SK-N-SH (cell line): Measurements from ENCODE around the gene UNKL. TPM values are rescaled to one million over a fixed set of nuclear protein-coding genes. Genes with fewer than 3 reads are reported as not detected.

Source experiments
- CTCF ChIA-PET: fragments of 300-600, 350-600 bp; formaldehyde crosslinking; extraction: SDS; loops from one replicate; lab custom pipeline; 2021; lab: Yijun Ruan, JAX
- POLR2A ChIA-PET: fragments of 350-600 bp; sonication (Branson Sonifier 250); formaldehyde crosslinking; extraction: SDS; loops from one replicate; lab custom pipeline; 2020; ENCODE audit warnings: antibody characterized with exemption, inconsistent platforms; lab: Yijun Ruan, JAX
- DNase-seq: peaks from one replicate; pipeline ENCODE4 v3.0.0; 2012
- H2AFZ ChIP-seq: fragments of 200-600 bp; sonication (generic); 2 replicates; pipeline ENCODE4 v1.8.1; 2016; ENCODE audit warnings: antibody characterized with exemption, mild to moderate bottlenecking, low read depth
- H3F3A ChIP-seq: fragments of 200-600 bp; sonication (generic); replicated peaks from 2 replicates; pipeline ENCODE3; 2016; ENCODE audit warnings: antibody characterized with exemption, mild to moderate bottlenecking; ENCODE audit not compliant: insufficient read depth
- H3K27ac ChIP-seq, 2 experiments: fragments of 200-500 bp in 1 of 2; fragments of 200-600 bp in 1 of 2; sonication (Bioruptor generic) in 1 of 2; sonication (generic), shearing (Covaris generic) in 1 of 2; 2 replicates each; pipeline versions ENCODE4 v1.5.1 to v1.6.1; 2014 to 2016; ENCODE audit warnings: low read depth in 2 of 2, inconsistent platforms in 1 of 2, low read length in 1 of 2, mild to moderate bottlenecking in 1 of 2, mixed read lengths in 1 of 2
- H3K27me3 ChIP-seq: fragments of 200-600 bp; sonication (generic), shearing (Covaris generic); 2 replicates; pipeline ENCODE4 v1.6.1; 2016; ENCODE audit warnings: mixed run types; ENCODE audit not compliant: insufficient read depth
- H3K36me3 ChIP-seq, 2 experiments: fragments of 200-500 bp in 1 of 2; fragments of 200-600 bp in 1 of 2; sonication (Bioruptor generic) in 1 of 2; sonication (generic) in 1 of 2; replicated peaks in 1 of 2; 2 replicates each; pipeline versions ENCODE3 to v1.5.1; 2014 to 2016; ENCODE audit warnings: low read length in 1 of 2, mild to moderate bottlenecking in 1 of 2; ENCODE audit not compliant: insufficient read depth in 2 of 2, control insufficient read depth in 1 of 2
- H3K4me1 ChIP-seq, 2 experiments: fragments of 200-500 bp in 1 of 2; fragments of 200-600 bp in 1 of 2; sonication (Bioruptor generic) in 1 of 2; sonication (generic), shearing (Covaris generic) in 1 of 2; 2 replicates each; pipeline versions ENCODE4 v1.5.1 to v1.6.1; 2014 to 2016; ENCODE audit warnings: low read depth in 1 of 2, low read length in 1 of 2, mixed run types in 1 of 2; ENCODE audit not compliant: insufficient read depth in 2 of 2, control insufficient read depth in 1 of 2
- H3K4me2 ChIP-seq: fragments of 200-600 bp; sonication (generic), shearing (Covaris generic); 2 replicates; pipeline ENCODE4 v1.6.1; 2017; ENCODE audit warnings: mixed run types
- H3K4me3 ChIP-seq, 2 experiments: fragments of 200-500 bp in 1 of 2; fragments of 200-600 bp in 1 of 2; sonication (Bioruptor generic) in 1 of 2; sonication (generic), shearing (Covaris generic) in 1 of 2; 2 replicates each; pipeline versions ENCODE4 v1.5.1 to v1.8.1; 2014 to 2016; ENCODE audit warnings: low read depth in 2 of 2, inconsistent platforms in 1 of 2, low read length in 1 of 2, mild to moderate bottlenecking in 1 of 2, mixed read lengths in 1 of 2, moderate library complexity in 1 of 2
- H3K79me2 ChIP-seq: fragments of 200-600 bp; sonication (generic); 2 replicates; pipeline ENCODE4 v1.8.1; 2017; ENCODE audit warnings: mild to moderate bottlenecking; ENCODE audit not compliant: insufficient read depth
- H3K9ac ChIP-seq: fragments of 200-600 bp; sonication (generic); 2 replicates; pipeline ENCODE4 v1.6.1; 2017; ENCODE audit warnings: mixed run types
- H3K9me2 ChIP-seq: fragments of 200-600 bp; sonication (generic); 2 replicates; pipeline ENCODE4 v1.6.1; 2017; ENCODE audit warnings: mixed run types
- H3K9me3 ChIP-seq: fragments of 200-600 bp; sonication (generic); 2 replicates; pipeline ENCODE4 v1.6.1; 2017; ENCODE audit warnings: mixed run types, mild to moderate bottlenecking, moderate library complexity
- H4K20me1 ChIP-seq: fragments of 200-600 bp; sonication (generic); 2 replicates; pipeline ENCODE4 v1.6.1; 2017; ENCODE audit warnings: mild to moderate bottlenecking, mixed run types; ENCODE audit not compliant: insufficient read depth
- CTCF ChIP-seq: fragments of 200-600 bp; sonication (generic); IDR thresholded peaks from 2 replicates; pipeline ENCODE4 v1.6.1; 2017; ENCODE audit warnings: antibody characterized with exemption, mild to moderate bottlenecking, moderate library complexity
- ELF1 ChIP-seq: IDR thresholded peaks from 2 replicates; pipeline ENCODE4 v1.4.0; 2012
- FOXM1 ChIP-seq: IDR thresholded peaks from 2 replicates; pipeline ENCODE4 v1.4.0; 2012; ENCODE audit warnings: low read depth, mild to moderate bottlenecking
- IRF3 ChIP-seq: fragments of 150-350 bp; IDR thresholded peaks from 2 replicates; pipeline ENCODE4 v1.6.1; 2016; ENCODE audit warnings: mild to moderate bottlenecking, low read depth, low read length
- JUND ChIP-seq: IDR thresholded peaks from 2 replicates; pipeline ENCODE4 v1.4.0; 2012
- MAX ChIP-seq: IDR thresholded peaks from 2 replicates; pipeline ENCODE4 v1.4.0; 2012; ENCODE audit warnings: low read depth
- MXI1 ChIP-seq: IDR thresholded peaks from 2 replicates; pipeline ENCODE4 v1.6.1; 2012; ENCODE audit warnings: mild to moderate bottlenecking, low read depth, low read length, improper control_type of control experiment
- NRF1 ChIP-seq: IDR thresholded peaks from 2 replicates; pipeline ENCODE4 v1.6.1; 2012; ENCODE audit warnings: low read depth, mild to moderate bottlenecking, low read length
- POLR2AphosphoS5 ChIP-seq: IDR thresholded peaks from 2 replicates; pipeline ENCODE4 v1.6.1; 2012; ENCODE audit warnings: low read depth, low read length
- RCOR1 ChIP-seq: fragments of 150-350 bp; IDR thresholded peaks from 2 replicates; pipeline ENCODE4 v1.6.1; 2017; ENCODE audit warnings: antibody characterized with exemption, low read length
- RFX5 ChIP-seq: IDR thresholded peaks from 2 replicates; pipeline ENCODE4 v1.6.1; 2012; ENCODE audit warnings: mild to moderate bottlenecking, improper control_type of control experiment, low read length
- TAF1 ChIP-seq: IDR thresholded peaks from 2 replicates; pipeline ENCODE4 v1.6.1; 2012; ENCODE audit warnings: low read depth, mild to moderate bottlenecking, low read length, moderate library complexity, borderline replicate concordance
- USF1 ChIP-seq: IDR thresholded peaks from 2 replicates; pipeline ENCODE4 v1.4.0; 2012; ENCODE audit warnings: low read depth, borderline replicate concordance
- WGBS: methylation state at CpG from one replicate; pipeline ENCODE4 v1.1.6; 2017; ENCODE audit warnings: low lambda C conversion rate; 5-methylcytosine and 5-hydroxymethylcytosine counted together
- polyA plus RNA-seq, 3 experiments: library from polyadenylated mRNA; depleted of rRNA; stranded (reverse); fragments of >200 nt; gene quantifications; 2 replicates each; pipeline ENCODE4 v1.2.3, GENCODE V29; 2012

The UNKL gene
- polyA plus RNA-seq, 1 of the 3 experiments (the other 2 are of a cell fraction) = 16.4 TPM

GRCh38 chr16:1420111-1420539 is 5.6 kb upstream of the UNKL start:
- Histone ChIP-seq H3K36me3 (peaks cover 0 to 3% of the 10 kb centered on the region in 2 experiments), H3K27me3 (no peaks in the 10 kb centered on the region), H3K9me3 (no peaks in the 10 kb centered on the region), H3K4me3 (peak overlapping the region; percentile 83 to 98), H3K9me2 (no peaks in the 10 kb centered on the region), H3K27ac (peak overlapping the region; percentile 4 to 78; a peak in 3 of 4 replicates), H3K4me1 (peaks cover 0 to 4% of the 10 kb centered on the region in 2 experiments; a peak in 3 of 4 replicates), H3K9ac (peak overlapping the region; percentile 88), H4K20me1 (no peaks in the 10 kb centered on the region), H3K4me2 (peak overlapping the region; percentile 99), H3F3A (peaks cover 20% of the 10 kb centered on the region), H2AFZ (no peak overlapping the region), H3K79me2 (peaks cover 45% of the 10 kb centered on the region)
- no peak for DNase-seq
- POLR2A ChIA-PET = interaction anchor here (0.8 to 1.8 kb wide), 15 partner anchors 8 to 744 kb away, joined by 3 to 10 read pairs (median 4); partner anchors contain the start of genes CCDC154, IFT140, MAPK8IP3 and NUBP2
- TF ChIP-seq POLR2AphosphoS5 (no peak), MAX (no peak), JUND (no peak), NRF1 (no peak), RCOR1 (no peak), ELF1 (no peak), MXI1 (no peak; the same call in 1 of the 2 replicates)
- CTCF ChIA-PET = interaction anchor here (1.0 to 1.8 kb wide), 4 partner anchors 57 to 286 kb away, joined by 3 to 6 read pairs (median 4); partner anchors contain the start of gene MAPK8IP3
- WGBS = 9% methylated on average over 10 of the region's 22 CpGs

- Histone ChIP-seq H3K27ac (peak overlapping the region in 1 of 2 experiments; percentile 26; a peak in 1 of 4 replicates), H2AFZ (no peak overlapping the region), H3K9me3 (no peaks in the 10 kb centered on the region), H3K36me3 (peaks cover 0 to 3% of the 10 kb centered on the region in 2 experiments), H3K79me2 (peaks cover 65% of the 10 kb centered on the region), H3K4me1 (peaks cover 0 to 4% of the 10 kb centered on the region in 2 experiments; a peak in 3 of 4 replicates), H3K4me3 (no peak overlapping the region), H4K20me1 (no peaks in the 10 kb centered on the region), H3K4me2 (no peak overlapping the region), H3K27me3 (no peaks in the 10 kb centered on the region), H3F3A (peaks cover 25% of the 10 kb centered on the region), H3K9me2 (no peaks in the 10 kb centered on the region), H3K9ac (no peak overlapping the region)
- no peak for DNase-seq
- 81% methylated on average over 3 of the region's 3 CpGs for WGBS
- no peak for TF ChIP-seq IRF3
- no peak for TF ChIP-seq ELF1
- no peak for TF ChIP-seq MAX
- no peak for TF ChIP-seq MXI1
- TF ChIP-seq JUND = no peak
- no peak for TF ChIP-seq USF1
- no peak for TF ChIP-seq RFX5
- no peak for TF ChIP-seq FOXM1
- no peak for TF ChIP-seq TAF1
- no peak for TF ChIP-seq CTCF
- TF ChIP-seq NRF1 = no peak
- ChIA-PET CTCF (interaction anchor here (0.6 to 1.5 kb wide), 2 partner anchors 10 to 53 kb away, joined by 3 read pairs; no protein-coding TSS in a partner anchor), POLR2A (no interaction called here)
These were observed 2.0 kb upstream of the UNKL start for GRCh38 chr16:1416521-1416941.
